Left colon (tissue), 2 donors: ENCODE measurements around the gene KRTAP5-4. TPM values are rescaled to one million over a fixed set of nuclear protein-coding genes. Genes with fewer than 3 reads are reported as not detected.
A peak's percentile ranks its signal among the peaks of the same experiment; 100 is the strongest.
"Not testable (repeated sequence)": the region's sequence is repeated elsewhere in the genome, so short reads cannot be mapped to it uniquely, and the experiment has no call there.

Source experiments
- ATAC-seq: fragments of 200-7000 bp; cut with Tn5 transposase; one replicate; pipeline ENCODE4 v1.9.1; 2020; ENCODE audit warnings: mild to moderate bottlenecking, moderate library complexity
- DNase-seq, 2 donors: peaks; one replicate each; pipeline ENCODE4 v3.0.0-alpha.2; 2020
- intact Hi-C, 2 donors: fragments of 100-400 bp; cut with DNase I in 1 of 2; cut with micrococcal nuclease in 1 of 2; formaldehyde crosslinking; loops; one replicate each; pipeline versions ENCODE4 v1.11.2 to v1.14.0; 2022; cut with DNase I, micrococcal nuclease
- total RNA-seq, 2 donors: library from RNA; stranded (reverse); fragmentation: NEBNext Ultra II Directional; extraction: Animal tissue kit (Norgen Biotek cat#: 25700); gene quantifications; one replicate each; pipeline ENCODE4 v1.2.1, GENCODE V29; 2021
- donor health status: DM: no; HTN: no; CAD: no.
- donor health status: DM: yes; HTN: yes; CAD: no.

Gene KRTAP5-4
- total RNA-seq, 2 donors from 2014 or later, result not detected

GRCh38 chr11:1589191-1589963 is 32.6 kb downstream of the KRTAP5-4 start:
- DNase-seq, intact Hi-C loops: not testable (repeated sequence)
- ATAC-seq, result peak; percentile 76

- intact Hi-C loops, result no loop called here
- ATAC-seq, result peak; percentile 11
Measured at GRCh38 chr11:1586699-1587098, 35.2 kb downstream of the KRTAP5-4 start.

GRCh38 chr11:1584661-1585370 is 37.1 kb downstream of the KRTAP5-4 start, which contains the start of gene KRTAP5-1:
KRTAP5-1 (minus strand) TSS chr11:1585283; CDS start chr11:1585249, 34 bp downstream.
- ATAC-seq, DNase-seq, intact Hi-C loops: not testable (repeated sequence)

More at GRCh38 chr11:1586699-1587098, 35.2 kb downstream of the KRTAP5-4 start:
- no peak for DNase-seq

- ATAC-seq, intact Hi-C loops: not testable (repeated sequence)
Measured at GRCh38 chr11:1582909-1583308, 39.0 kb downstream of the KRTAP5-4 start.

GRCh38 chr11:1581976-1582375 is 40.0 kb downstream of the KRTAP5-4 start:
- intact Hi-C loops, result no loop called here
- ATAC-seq (no peak), DNase-seq (no peak)

More at GRCh38 chr11:1582909-1583308, 39.0 kb downstream of the KRTAP5-4 start:
- not testable (repeated sequence) for DNase-seq

GRCh38 chr11:1576825-1577224 is 45.1 kb downstream of the KRTAP5-4 start:
- intact Hi-C loops, result no loop called here
- ATAC-seq, result no peak
- DNase-seq, result no peak

- ATAC-seq, intact Hi-C loops, DNase-seq: not testable (repeated sequence)
Measured at GRCh38 chr11:1575756-1576155, 46.2 kb downstream of the KRTAP5-4 start.

- DNase-seq, result no peak
- ATAC-seq, result no peak
- intact Hi-C loops, result no loop called here
Measured at GRCh38 chr11:1574933-1575242, 47.0 kb downstream of the KRTAP5-4 start.

- peak; percentile 73 to 74 for DNase-seq
- ATAC-seq, result peak; percentile 45
- intact Hi-C loops, result no loop called here
Measured at GRCh38 chr11:1574238-1574932, 47.6 kb downstream of the KRTAP5-4 start.

GRCh38 chr11:1573903-1574237 is 48.1 kb downstream of the KRTAP5-4 start:
- ATAC-seq (peak; percentile 59), DNase-seq (peak; percentile 83 to 88)
- intact Hi-C loops, result no loop called here

GRCh38 chr11:1573077-1573902 is 48.6 kb downstream of the KRTAP5-4 start:
- peak; percentile 42 for ATAC-seq
- DNase-seq, result peak; percentile 72 to 76
- intact Hi-C loops, result no loop called here

- intact Hi-C loops, result no loop called here
- ATAC-seq (peak; percentile 35), DNase-seq (peak; percentile 91 to 96)
Measured at GRCh38 chr11:1572197-1573076, 49.5 kb downstream of the KRTAP5-4 start, which contains the start of gene DUSP8. DUSP8 (minus strand) TSS chr11:1572271; CDS start chr11:1565826, 6,445 bp downstream.

- intact Hi-C loops, result no loop called here
- ATAC-seq, result no peak
- DNase-seq, result no peak
Measured at GRCh38 chr11:1571760-1572196, 50.2 kb downstream of the KRTAP5-4 start.

Other genes starting within 250 kb of the KRTAP5-4 start
- gene BRSK2, start 232.2 kb downstream of the KRTAP5-4 start, total RNA-seq, result under 1 TPM; 0.53 to 0.79 TPM
- 10 to 100 TPM; 48.3 to 55.8 TPM for gene MOB2, start 135.4 kb downstream of the KRTAP5-4 start, total RNA-seq
- 10 to 100 TPM; 27.2 to 45.0 TPM for gene DUSP8, start 49.9 kb downstream of the KRTAP5-4 start, total RNA-seq
- not detected for gene KRTAP5-1, start 36.9 kb downstream of the KRTAP5-4 start, total RNA-seq
- not detected for gene KRTAP5-2, start 23.8 kb downstream of the KRTAP5-4 start, total RNA-seq
- gene KRTAP5-3, start 13.7 kb downstream of the KRTAP5-4 start, total RNA-seq, result not detected
- under 1 TPM; 0.28 to 0.43 TPM for gene KRTAP5-5, start 7.6 kb upstream of the KRTAP5-4 start, total RNA-seq
- not detected for gene KRTAP5-6, start 75.1 kb upstream of the KRTAP5-4 start, total RNA-seq
- 1 to 10 TPM in 1 of 2 donors, under 1 TPM in 1; 0.87 to 1.7 TPM for gene IFITM10, start 128.5 kb upstream of the KRTAP5-4 start, total RNA-seq
- gene CTSD, start 141.8 kb upstream of the KRTAP5-4 start, total RNA-seq, result 1,000 to 10,000 TPM; 1,016 to 1,279 TPM
- 1 to 10 TPM in 1 of 2 donors, under 1 TPM in 1; 0.75 to 4.6 TPM for gene SYT8, start 212.9 kb upstream of the KRTAP5-4 start, total RNA-seq
- gene TNNI2, start 216.8 kb upstream of the KRTAP5-4 start, total RNA-seq, result under 1 TPM in 1 of 2 donors, not detected in 1; 0.92 TPM
- gene LSP1, start 230.9 kb upstream of the KRTAP5-4 start, total RNA-seq, result 10 to 100 TPM in 1 of 2 donors, 1 to 10 TPM in 1; 9.9 to 28.6 TPM